SU-DHL-6 (cell line): ENCODE results near the gene SMAD3.
A peak's percentile ranks its signal among the peaks of the same experiment; 100 is the strongest.

ENCODE experiments used
- H2AFZ ChIP-seq: fragments of 200-600 bp; sonication (generic); 2 replicates; pipeline ENCODE4 v1.6.1; 2014; ENCODE audit warnings: low read depth, mild to moderate bottlenecking, moderate library complexity, mixed read lengths, antibody characterized with exemption, low read length; ENCODE audit not compliant: severe bottlenecking
- H3F3A ChIP-seq: fragments of 200-600 bp; shearing (Covaris generic); 2 replicates; pipeline ENCODE4 v1.6.0; 2016; ENCODE audit warnings: antibody characterized with exemption, mild to moderate bottlenecking; ENCODE audit not compliant: insufficient read depth
- H3K27ac ChIP-seq: fragments of 200-600 bp; sonication (generic); 2 replicates; pipeline ENCODE4 v1.5.1; 2016; ENCODE audit warnings: low read depth, mild to moderate bottlenecking, low read length, moderate library complexity, mixed read lengths
- H3K27me3 ChIP-seq: fragments of 200-600 bp; sonication (generic), shearing (Covaris generic); 2 replicates; pipeline ENCODE4 v1.6.0; 2014; ENCODE audit warnings: mild to moderate bottlenecking, low read length
- H3K36me3 ChIP-seq: fragments of 200-600 bp; sonication (generic); 2 replicates; pipeline ENCODE4 v1.6.1; 2014; ENCODE audit warnings: mild to moderate bottlenecking, low read length, mixed read lengths
- H3K4me2 ChIP-seq: fragments of 300-600, 200-600 bp; shearing (Covaris generic), sonication (generic); 2 replicates; pipeline ENCODE4 v1.6.0; 2014; ENCODE audit warnings: low read length, low read depth, mild to moderate bottlenecking; ENCODE audit not compliant: poor library complexity, severe bottlenecking
- H3K4me3 ChIP-seq: fragments of 200-600 bp; sonication (generic); 2 replicates; pipeline ENCODE4 v1.5.1; 2014; ENCODE audit warnings: antibody characterized with exemption, low read length, mild to moderate bottlenecking, mixed read lengths; ENCODE audit not compliant: insufficient read depth, poor library complexity, severe bottlenecking
- H3K79me2 ChIP-seq: fragments of 200-600 bp; sonication (generic); 2 replicates; pipeline ENCODE4 v1.6.1; 2014; ENCODE audit warnings: mild to moderate bottlenecking, low read length, moderate library complexity; ENCODE audit not compliant: insufficient read depth
- H3K9ac ChIP-seq: fragments of 200-600 bp; sonication (generic); 2 replicates; pipeline ENCODE4 v1.7.0; 2014; ENCODE audit warnings: mild to moderate bottlenecking, low read length
- H3K9me2 ChIP-seq: fragments of 200-600 bp; sonication (generic); replicated peaks from 2 replicates; pipeline ENCODE4 v1.6.1; 2014; ENCODE audit warnings: low read length; ENCODE audit not compliant: insufficient read depth
- H3K9me3 ChIP-seq: fragments of 200-600 bp; sonication (generic); 2 replicates; pipeline ENCODE4 v1.6.1; 2014; ENCODE audit warnings: low read length, mixed read lengths; ENCODE audit not compliant: insufficient read depth
- H4K20me1 ChIP-seq: fragments of 200-600 bp; sonication (generic); 2 replicates; pipeline ENCODE4 v1.6.1; 2014; ENCODE audit warnings: low read depth, mild to moderate bottlenecking, antibody characterized with exemption, low read length, moderate library complexity, mixed read lengths
- EZH2phosphoT487 ChIP-seq: fragments of 200-600 bp; sonication (generic), shearing (Covaris generic); conservative IDR thresholded peaks from 2 replicates; pipeline ENCODE4 v1.6.1; 2018; ENCODE audit warnings: mild to moderate bottlenecking, antibody characterized with exemption, low read length, moderate library complexity, mixed read lengths
- TF ChIP-seq, protein P1 (sequence below): fragments of 200-600 bp; sonication (generic); IDR thresholded peaks from one replicate; pipeline ENCODE4 v1.5.1; 2017; ENCODE audit warnings: antibody characterized with exemption, mild to moderate bottlenecking, low read length, moderate library complexity; ENCODE audit not compliant: insufficient read depth, poor library complexity, severe bottlenecking

The SMAD3 gene

DNA sequence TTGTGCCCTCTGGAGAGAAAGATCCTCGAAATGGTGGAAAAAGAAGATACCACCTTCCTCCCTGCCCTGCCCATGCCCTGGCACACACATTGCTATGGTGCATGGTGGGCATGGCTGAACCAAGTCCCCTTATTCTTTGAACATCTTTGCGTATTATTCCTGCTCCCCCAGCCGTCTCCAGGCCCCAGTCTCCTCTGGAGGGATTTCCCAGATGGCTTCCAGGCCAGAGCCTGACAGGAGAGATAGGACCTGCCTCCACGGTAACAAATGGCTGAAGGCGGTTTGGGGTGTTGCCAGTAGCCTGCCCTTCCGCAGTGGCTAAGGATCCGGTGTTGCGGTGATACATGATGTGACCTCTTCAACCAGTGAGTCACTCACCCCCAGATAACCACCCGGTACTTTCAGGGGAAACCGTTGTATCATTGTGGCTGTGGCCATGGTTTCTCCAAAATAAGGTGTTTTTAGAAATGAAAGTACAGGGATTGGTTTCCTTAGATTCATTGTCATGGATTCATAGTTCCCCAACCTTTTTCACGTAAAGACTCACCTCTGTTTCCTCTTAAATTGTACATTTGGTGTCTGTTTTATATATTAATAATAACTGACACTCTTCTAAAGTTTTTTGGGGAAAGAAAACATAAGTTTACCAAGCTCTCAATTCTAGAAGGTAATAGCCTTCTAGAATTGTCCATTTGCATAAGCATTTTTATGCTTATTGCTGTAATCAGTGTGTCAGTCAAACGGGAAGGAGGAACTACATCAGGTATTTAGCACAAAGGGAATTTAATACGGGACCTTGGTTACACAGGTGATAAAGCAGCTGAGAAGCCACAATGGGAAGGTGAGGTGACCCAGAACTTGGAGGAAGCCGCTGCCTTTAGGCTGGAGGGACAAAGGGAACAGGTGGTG, 25.9 kb downstream of the SMAD3 start:
- no peaks in the 10 kb centered on the region for H3K9me2 ChIP-seq
- H3F3A ChIP-seq = peaks cover 18% of the 10 kb centered on the region
- H3K4me3 ChIP-seq = no peak overlapping the region
- no peak overlapping the region for H3K9ac ChIP-seq
- no peaks in the 10 kb centered on the region for H3K9me3 ChIP-seq
- no peaks in the 10 kb centered on the region for H3K36me3 ChIP-seq
- H4K20me1 ChIP-seq = no peaks in the 10 kb centered on the region
- peaks cover 12% of the 10 kb centered on the region for H3K79me2 ChIP-seq
- peak overlapping the region; percentile 5 for H3K4me2 ChIP-seq
- H3K27me3 ChIP-seq = no peaks in the 10 kb centered on the region
- no peak overlapping the region for H2AFZ ChIP-seq
- peak overlapping the region; percentile 69 for H3K27ac ChIP-seq
- no peak for TF ChIP-seq EZH2phosphoT487
- TF ChIP-seq, protein P1, sequence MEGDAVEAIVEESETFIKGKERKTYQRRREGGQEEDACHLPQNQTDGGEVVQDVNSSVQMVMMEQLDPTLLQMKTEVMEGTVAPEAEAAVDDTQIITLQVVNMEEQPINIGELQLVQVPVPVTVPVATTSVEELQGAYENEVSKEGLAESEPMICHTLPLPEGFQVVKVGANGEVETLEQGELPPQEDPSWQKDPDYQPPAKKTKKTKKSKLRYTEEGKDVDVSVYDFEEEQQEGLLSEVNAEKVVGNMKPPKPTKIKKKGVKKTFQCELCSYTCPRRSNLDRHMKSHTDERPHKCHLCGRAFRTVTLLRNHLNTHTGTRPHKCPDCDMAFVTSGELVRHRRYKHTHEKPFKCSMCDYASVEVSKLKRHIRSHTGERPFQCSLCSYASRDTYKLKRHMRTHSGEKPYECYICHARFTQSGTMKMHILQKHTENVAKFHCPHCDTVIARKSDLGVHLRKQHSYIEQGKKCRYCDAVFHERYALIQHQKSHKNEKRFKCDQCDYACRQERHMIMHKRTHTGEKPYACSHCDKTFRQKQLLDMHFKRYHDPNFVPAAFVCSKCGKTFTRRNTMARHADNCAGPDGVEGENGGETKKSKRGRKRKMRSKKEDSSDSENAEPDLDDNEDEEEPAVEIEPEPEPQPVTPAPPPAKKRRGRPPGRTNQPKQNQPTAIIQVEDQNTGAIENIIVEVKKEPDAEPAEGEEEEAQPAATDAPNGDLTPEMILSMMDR = no peak

DNA sequence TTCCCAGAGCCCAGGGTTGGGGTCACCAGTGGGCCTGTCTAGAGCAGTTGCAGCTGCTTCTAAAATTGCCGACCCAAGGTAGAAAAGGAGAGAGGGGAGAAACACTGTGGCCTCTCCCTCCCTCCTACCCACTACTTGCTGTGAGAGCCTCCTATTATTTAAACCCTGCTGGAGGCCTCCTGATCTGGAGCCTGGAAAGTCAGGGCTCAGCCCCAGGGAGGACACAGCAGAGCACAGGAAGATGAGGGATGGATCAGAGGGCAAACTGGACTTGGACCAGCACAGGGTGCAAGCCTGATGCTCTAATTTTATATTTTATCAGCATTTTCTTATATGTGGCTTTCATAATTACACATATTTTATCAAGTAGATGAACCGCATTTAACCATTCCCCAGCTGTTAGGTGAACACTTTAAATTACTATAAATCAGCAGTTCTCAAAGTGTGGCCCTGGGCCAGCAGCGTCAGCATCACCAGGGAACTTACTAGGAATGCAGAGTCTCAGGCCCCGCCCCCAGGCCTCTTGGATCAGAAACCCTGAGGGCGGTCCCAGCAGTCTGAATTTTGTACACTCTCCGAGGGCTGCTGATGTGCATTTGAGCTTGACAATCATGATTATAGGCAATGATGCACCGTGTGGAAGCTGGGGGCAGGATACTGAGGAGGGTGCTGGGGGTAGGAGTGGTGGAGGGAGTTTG, 26.7 kb downstream of the SMAD3 start:
- H3K9me2 ChIP-seq = no peaks in the 10 kb centered on the region
- H3K4me2 ChIP-seq = peak overlapping the region; percentile 50
- no peaks in the 10 kb centered on the region for H3K27me3 ChIP-seq
- H2AFZ ChIP-seq = no peak overlapping the region
- TF ChIP-seq, protein P1 = no peak
- TF ChIP-seq EZH2phosphoT487 = no peak
- H3K36me3 ChIP-seq = no peaks in the 10 kb centered on the region
- H4K20me1 ChIP-seq = no peaks in the 10 kb centered on the region
- peak overlapping the region; percentile 69 for H3K27ac ChIP-seq
- H3K9me3 ChIP-seq = no peaks in the 10 kb centered on the region
- peaks cover 14% of the 10 kb centered on the region for H3F3A ChIP-seq
- no peak overlapping the region for H3K9ac ChIP-seq
- no peak overlapping the region for H3K4me3 ChIP-seq
- H3K79me2 ChIP-seq = peaks cover 12% of the 10 kb centered on the region

DNA sequence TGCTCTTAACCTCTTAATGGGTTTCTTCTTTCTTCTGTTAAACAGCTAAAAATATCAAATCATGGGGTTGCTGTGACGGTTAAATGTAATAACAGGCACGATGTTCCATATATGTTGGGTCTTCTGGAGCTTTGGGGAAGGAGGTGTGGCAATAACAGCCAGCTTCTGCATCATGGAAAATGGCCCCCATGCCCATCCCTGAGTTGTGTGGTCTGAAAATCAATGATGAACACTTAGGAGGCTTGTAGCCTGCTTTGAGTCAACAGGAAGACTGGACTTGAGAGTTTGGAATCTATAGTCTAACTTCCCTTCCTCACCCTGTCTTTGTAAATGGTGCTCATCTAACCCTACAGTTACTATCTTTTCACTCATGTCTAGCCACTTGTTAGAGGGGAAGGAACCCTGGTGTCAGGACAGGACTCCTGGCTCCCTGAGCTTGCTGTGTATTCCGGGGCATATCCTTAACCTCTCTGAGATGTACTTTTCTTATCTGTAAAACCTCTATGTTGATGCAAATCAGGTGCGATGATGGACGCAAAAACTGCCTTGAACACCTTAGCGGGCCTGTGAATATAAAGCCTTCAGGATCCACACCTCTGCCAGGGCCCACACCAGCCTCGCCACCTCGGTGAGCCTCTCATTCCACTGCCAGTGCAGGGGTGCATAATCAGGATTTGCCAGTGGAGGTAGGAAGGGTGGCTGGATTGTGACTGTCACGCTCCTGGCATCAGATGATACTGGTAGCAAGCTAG, 27.5 kb downstream of the SMAD3 start:
- TF ChIP-seq, protein P1 = no peak
- H3F3A ChIP-seq = peaks cover 14% of the 10 kb centered on the region

More for the DNA sequence above, 27.5 kb downstream of the SMAD3 start:
- Histone ChIP-seq H3K9me3 (no peaks in the 10 kb centered on the region), H2AFZ (no peak overlapping the region), H3K4me2 (peak overlapping the region; percentile 50), H3K4me3 (peak overlapping the region; percentile 8), H3K9me2 (no peaks in the 10 kb centered on the region), H3K79me2 (peaks cover 16% of the 10 kb centered on the region), H3K27ac (peak overlapping the region; percentile 69), H3K9ac (peak overlapping the region; percentile 35), H3K36me3 (no peaks in the 10 kb centered on the region), H4K20me1 (no peaks in the 10 kb centered on the region), H3K27me3 (no peaks in the 10 kb centered on the region)
